ENCODE data around the gene CLDN6. TPM values are rescaled to one million over a fixed set of nuclear protein-coding genes. Genes with fewer than 3 reads are reported as not detected.

CLDN6 gene
- total and polyA plus RNA-seq, 9 of the 15 experiments (the other 6 are each of a cell fraction or from before 2014, with no cell fraction given), result 0.22 to 0.75 (median 0.38) TPM; not detected in 3

GRCh38 chr16:2980227-2981176 lies 37.5 kb downstream of the CLDN6 start, which contains the start of gene PKMYT1 (continued):
- TF ChIP-seq GMEB1 (CRISPR knock-in tag; IDR thresholded peaks at IDR 0.05) (peak; percentile 89), MYBL2 (IDR thresholded peaks at IDR 0.05; ENCODE audit: low read depth) (no peak), MYBL2 (CRISPR knock-in tag; IDR thresholded peaks at IDR 0.05; ENCODE audit: borderline replicate concordance) (no peak), ZNF668 (CRISPR knock-in tag; IDR thresholded peaks at IDR 0.05) (no peak), KLF16 (IDR thresholded peaks at IDR 0.05) (no peak), NFXL1 (CRISPR knock-in tag; IDR thresholded peaks at IDR 0.05) (no peak), ZNF79 (CRISPR knock-in tag; IDR thresholded peaks at IDR 0.05; ENCODE audit: low read depth) (no peak), KLF1 (tag; IDR thresholded peaks at IDR 0.05) (0 out of 2 replicates have a peak, but pooled peaks have one; percentile 47), ARID1B (IDR thresholded peaks at IDR 0.05) (no peak), ILK (tag; IDR thresholded peaks at IDR 0.05; ENCODE audit: borderline replicate concordance, low read depth) (no peak), NUFIP1 (IDR thresholded peaks at IDR 0.05; ENCODE audit: partially characterized antibody) (no peak), TEAD1 (CRISPR knock-in tag; IDR thresholded peaks at IDR 0.05) (0 out of 4 replicates have a peak, but pooled peaks of 1 of the 2 experiments have one; percentile 50), BHLHE40 (IDR thresholded peaks at IDR 0.05; ENCODE audit: low read length) (peak; percentile 45; the same call in 1 of the 2 replicates), PURB (CRISPR knock-in tag; IDR thresholded peaks at IDR 0.05; ENCODE audit: low read depth) (no peak), NRF1 (conservative IDR thresholded peaks at IDR 0.05 in 1 of 2, IDR thresholded peaks at IDR 0.05 in 1 of 2) (peak; percentile 98), MAX (CRISPR knock-in tag; IDR thresholded peaks at IDR 0.05) (peak; percentile 72)
- TF ChIP-seq, protein P1, sequence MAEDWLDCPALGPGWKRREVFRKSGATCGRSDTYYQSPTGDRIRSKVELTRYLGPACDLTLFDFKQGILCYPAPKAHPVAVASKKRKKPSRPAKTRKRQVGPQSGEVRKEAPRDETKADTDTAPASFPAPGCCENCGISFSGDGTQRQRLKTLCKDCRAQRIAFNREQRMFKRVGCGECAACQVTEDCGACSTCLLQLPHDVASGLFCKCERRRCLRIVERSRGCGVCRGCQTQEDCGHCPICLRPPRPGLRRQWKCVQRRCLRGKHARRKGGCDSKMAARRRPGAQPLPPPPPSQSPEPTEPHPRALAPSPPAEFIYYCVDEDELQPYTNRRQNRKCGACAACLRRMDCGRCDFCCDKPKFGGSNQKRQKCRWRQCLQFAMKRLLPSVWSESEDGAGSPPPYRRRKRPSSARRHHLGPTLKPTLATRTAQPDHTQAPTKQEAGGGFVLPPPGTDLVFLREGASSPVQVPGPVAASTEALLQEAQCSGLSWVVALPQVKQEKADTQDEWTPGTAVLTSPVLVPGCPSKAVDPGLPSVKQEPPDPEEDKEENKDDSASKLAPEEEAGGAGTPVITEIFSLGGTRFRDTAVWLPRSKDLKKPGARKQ (CRISPR knock-in tag; IDR thresholded peaks at IDR 0.05), result no peak
- TF ChIP-seq, protein P2, sequence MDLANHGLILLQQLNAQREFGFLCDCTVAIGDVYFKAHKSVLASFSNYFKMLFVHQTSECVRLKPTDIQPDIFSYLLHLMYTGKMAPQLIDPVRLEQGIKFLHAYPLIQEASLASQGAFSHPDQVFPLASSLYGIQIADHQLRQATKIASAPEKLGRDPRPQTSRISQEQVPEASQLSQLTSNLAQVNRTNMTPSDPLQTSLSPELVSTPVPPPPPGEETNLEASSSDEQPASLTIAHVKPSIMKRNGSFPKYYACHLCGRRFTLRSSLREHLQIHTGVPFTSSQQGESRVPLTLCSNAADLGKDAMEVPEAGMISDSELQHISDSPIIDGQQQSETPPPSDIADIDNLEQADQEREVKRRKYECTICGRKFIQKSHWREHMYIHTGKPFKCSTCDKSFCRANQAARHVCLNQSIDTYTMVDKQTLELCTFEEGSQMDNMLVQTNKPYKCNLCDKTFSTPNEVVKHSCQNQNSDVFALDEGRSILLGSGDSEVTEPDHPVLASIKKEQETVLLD (IDR thresholded peaks at IDR 0.05), result peak; percentile 81; the same call in 1 of the 2 replicates
- TF ChIP-seq, protein P3, sequence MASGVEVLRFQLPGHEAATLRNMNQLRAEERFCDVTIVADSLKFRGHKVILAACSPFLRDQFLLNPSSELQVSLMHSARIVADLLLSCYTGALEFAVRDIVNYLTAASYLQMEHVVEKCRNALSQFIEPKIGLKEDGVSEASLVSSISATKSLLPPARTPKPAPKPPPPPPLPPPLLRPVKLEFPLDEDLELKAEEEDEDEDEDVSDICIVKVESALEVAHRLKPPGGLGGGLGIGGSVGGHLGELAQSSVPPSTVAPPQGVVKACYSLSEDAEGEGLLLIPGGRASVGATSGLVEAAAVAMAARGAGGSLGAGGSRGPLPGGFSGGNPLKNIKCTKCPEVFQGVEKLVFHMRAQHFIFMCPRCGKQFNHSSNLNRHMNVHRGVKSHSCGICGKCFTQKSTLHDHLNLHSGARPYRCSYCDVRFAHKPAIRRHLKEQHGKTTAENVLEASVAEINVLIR (CRISPR knock-in tag; IDR thresholded peaks at IDR 0.05), result no peak
- TF ChIP-seq, protein P4, sequence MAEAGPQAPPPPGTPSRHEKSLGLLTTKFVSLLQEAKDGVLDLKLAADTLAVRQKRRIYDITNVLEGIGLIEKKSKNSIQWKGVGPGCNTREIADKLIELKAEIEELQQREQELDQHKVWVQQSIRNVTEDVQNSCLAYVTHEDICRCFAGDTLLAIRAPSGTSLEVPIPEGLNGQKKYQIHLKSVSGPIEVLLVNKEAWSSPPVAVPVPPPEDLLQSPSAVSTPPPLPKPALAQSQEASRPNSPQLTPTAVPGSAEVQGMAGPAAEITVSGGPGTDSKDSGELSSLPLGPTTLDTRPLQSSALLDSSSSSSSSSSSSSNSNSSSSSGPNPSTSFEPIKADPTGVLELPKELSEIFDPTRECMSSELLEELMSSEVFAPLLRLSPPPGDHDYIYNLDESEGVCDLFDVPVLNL (CRISPR knock-in tag; IDR thresholded peaks at IDR 0.05; ENCODE audit: low read depth), result peak; percentile 62; the same call in 1 of the 2 replicates

All from K562 (cell line).